ENCODE data around the gene CAVIN3. TPM values are rescaled to one million over a fixed set of nuclear protein-coding genes. Genes with fewer than 3 reads are reported as not detected.

Gene CAVIN3
- total and polyA plus RNA-seq, 9 of the 15 experiments (the other 6 are each of a cell fraction or from before 2014, with no cell fraction given), result 0.13 TPM; not detected in 8

DNA sequence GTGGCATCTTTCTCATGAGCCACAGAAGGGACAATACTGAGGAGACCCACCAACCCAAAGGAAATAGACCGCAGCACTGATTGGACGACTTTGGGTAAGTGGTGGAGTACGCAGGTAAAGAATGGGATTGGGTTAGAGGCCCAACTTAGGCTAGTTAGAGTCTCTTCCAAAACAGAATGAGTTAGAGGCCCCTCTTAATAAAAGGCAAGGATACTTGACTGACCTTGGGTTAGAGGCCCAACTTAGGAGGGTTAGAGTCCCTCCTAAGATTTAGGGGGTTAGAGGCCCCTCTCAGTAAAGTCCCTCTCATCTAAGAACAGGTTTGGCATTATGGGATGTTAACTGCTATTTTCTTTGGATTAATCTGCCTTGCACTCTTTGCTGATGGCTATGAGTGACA is 36.1 kb downstream of the CAVIN3 start:
- Histone ChIP-seq H3K4me3 (no peak overlapping the region), H4K20me1 (replicated peaks; ENCODE audit: control insufficient read depth, insufficient read depth, low read length) (no peaks in the 10 kb centered on the region), H3K9ac (ENCODE audit: insufficient read depth in 1 of 2, low read depth in 2 of 2, low read length in 2 of 2) (no peak overlapping the region), H3K4me2 (ENCODE audit: insufficient read depth, low read length) (no peak overlapping the region), H3K36me3 (ENCODE audit: control insufficient read depth, insufficient read depth, low read length) (no peaks in the 10 kb centered on the region), H3K27me3 (ENCODE audit: control insufficient read depth in 2 of 2, insufficient read depth in 2 of 2, low read length in 2 of 2) (peaks cover 18 to 28% of the 10 kb centered on the region in 2 experiments), H3K4me1 (replicated peaks in 1 of 2; ENCODE audit: control insufficient read depth in 2 of 2, insufficient read depth in 2 of 2, low read length in 2 of 2) (no peaks in the 10 kb centered on the region), H3K9me1 (ENCODE audit: control insufficient read depth, insufficient read depth, low read length) (no peaks in the 10 kb centered on the region), H3K79me2 (ENCODE audit: control insufficient read depth, insufficient read depth, low read length) (no peaks in the 10 kb centered on the region), H3K27ac (ENCODE audit: extremely low read depth, low read depth, low read length) (no peak overlapping the region), H2AFZ (ENCODE audit: low read depth, low read length) (no peak overlapping the region), H3K9me3 (replicated peaks; ENCODE audit: control insufficient read depth, insufficient read depth, low read depth, low read length) (no peaks in the 10 kb centered on the region)
- TF ChIP-seq ZNF347 (CRISPR knock-in tag; IDR thresholded peaks at IDR 0.05; ENCODE audit: low read depth) (no peak), ARNT (IDR thresholded peaks at IDR 0.05) (no peak), CREM (IDR thresholded peaks at IDR 0.05; ENCODE audit: low read depth) (no peak), RFX5 (IDR thresholded peaks at IDR 0.05; ENCODE audit: low read depth, low read length) (no peak), HNRNPH1 (optimal IDR thresholded peaks at IDR 0.05; ENCODE audit: low read depth, low read length) (no peak), LCOR (CRISPR knock-in tag; IDR thresholded peaks at IDR 0.05) (no peak), ZC3H11A (IDR thresholded peaks at IDR 0.05; ENCODE audit: low read depth, low read length) (no peak), HDAC2 (IDR thresholded peaks at IDR 0.05) (no peak)
- ATAC-seq (no peak), FAIRE-seq (no peak), DNase-seq (ENCODE audit: extremely low read depth in 1 of 4, low spot score in 3 of 4) (no peak)
- ChIA-PET POLR2A (no interaction called here), CTCF (ENCODE audit: low intra/inter-chr PET ratio) (no interaction called here)
- in situ Hi-C loops (cut with MboI), result no loop called here
- BruUV-seq (replicated peaks), result no TSS peak
- 10% methylated on average over 3 of the region's 3 CpGs for WGBS (ENCODE audit: insufficient coverage, low coverage, missing lambda C conversion rate)
- intact Hi-C loops (cut with micrococcal nuclease), result no loop called here

All from K562 (cell line).